HG03558 (cell line): ENCODE measurements around the gene INHBC.

ENCODE experiments used
- ATAC-seq: cut with Tn5 transposase; IDR thresholded peaks from one replicate; pipeline ENCODE4 v1.9.1; 2021; ENCODE audit warnings: moderate number of reproducible peaks; ENCODE audit not compliant: unreplicated experiment; ENCODE audit errors: extremely low read depth

INHBC gene

DNA sequence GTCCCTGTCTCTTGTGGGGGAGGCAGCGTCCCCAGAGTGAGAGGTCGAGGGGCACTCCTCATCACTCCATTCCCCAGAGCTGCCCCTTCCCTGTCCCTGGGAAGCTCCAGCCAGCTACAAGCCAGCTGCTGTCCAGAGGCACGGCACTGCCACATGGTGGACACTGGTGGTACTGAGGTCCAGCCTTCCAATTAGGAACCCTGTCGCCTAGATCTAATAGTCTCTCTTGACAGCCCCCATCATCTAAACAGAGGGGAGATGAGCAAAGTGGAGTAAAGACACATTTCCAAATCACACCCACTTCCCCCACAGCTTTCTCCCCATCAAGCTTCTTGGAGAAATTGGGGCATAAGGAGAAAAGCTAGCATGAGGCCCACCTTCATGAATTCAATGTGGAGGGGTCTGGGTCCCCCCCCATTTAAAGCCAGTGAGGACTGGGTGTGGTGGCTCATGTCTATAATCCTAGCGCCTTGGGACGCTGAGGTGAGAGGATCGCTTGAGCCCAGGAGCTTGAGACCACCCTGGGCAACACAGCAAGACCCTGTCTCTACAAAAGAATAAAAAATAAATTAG is 18.4 kb downstream of the INHBC start:
- ATAC-seq, result no peak

GRCh38 chr12:57454213-57454565 is 19.6 kb downstream of the INHBC start:
- ATAC-seq, result no peak

DNA sequence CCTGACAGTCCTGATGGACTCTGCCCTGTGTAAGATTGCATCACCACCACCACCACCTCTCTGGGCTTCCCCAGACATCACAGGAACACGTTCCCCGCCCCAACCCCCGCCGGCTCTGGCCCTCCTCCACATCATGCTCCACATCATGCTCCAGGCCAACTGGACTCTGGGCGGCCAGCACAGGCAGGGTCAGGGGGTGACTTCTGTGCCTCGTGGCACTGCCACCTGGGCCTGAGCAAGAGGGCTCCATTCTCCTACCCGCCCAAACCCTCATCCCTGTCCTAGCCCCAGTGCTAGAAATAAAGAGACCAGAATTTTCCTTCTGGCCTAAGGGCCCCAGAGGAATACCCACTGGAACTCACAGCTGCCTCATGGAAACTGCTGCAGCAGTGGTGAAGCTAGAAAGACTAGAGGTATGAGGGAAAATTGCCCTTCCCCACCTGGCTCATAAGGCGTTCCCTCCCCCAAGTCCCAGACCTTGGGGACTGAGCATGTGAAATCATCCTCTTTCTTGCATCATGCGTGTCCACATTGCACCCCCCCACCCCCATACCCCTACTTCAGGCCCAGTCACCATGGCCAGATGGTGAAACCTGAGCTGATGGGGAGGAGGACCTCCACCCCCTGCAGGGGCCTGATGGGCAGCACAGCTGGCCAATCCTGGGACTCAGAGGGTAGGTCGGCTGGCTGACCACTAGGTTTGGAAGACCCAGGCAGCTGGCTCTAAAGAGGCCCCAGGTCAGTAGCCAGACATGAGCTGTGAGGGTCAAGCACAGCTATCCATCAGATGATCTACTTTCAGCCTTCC is 20.2 kb downstream of the INHBC start, which contains the start of gene INHBE:
TSS of gene INHBE (plus strand) at position 742 of the 808 bp plus-strand sequence. CDS start 230 bp downstream, outside the sequence.
- ATAC-seq, result no peak

- no peak for ATAC-seq
Measured at GRCh38 chr12:57455374-57456144, 21.0 kb downstream of the INHBC start.

DNA sequence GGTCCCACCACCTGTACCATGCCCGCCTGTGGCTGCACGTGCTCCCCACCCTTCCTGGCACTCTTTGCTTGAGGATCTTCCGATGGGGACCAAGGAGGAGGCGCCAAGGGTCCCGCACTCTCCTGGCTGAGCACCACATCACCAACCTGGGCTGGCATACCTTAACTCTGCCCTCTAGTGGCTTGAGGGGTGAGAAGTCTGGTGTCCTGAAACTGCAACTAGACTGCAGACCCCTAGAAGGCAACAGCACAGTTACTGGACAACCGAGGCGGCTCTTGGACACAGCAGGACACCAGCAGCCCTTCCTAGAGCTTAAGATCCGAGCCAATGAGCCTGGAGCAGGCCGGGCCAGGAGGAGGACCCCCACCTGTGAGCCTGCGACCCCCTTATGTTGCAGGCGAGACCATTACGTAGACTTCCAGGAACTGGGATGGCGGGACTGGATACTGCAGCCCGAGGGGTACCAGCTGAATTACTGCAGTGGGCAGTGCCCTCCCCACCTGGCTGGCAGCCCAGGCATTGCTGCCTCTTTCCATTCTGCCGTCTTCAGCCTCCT is 21.6 kb downstream of the INHBC start:
- ATAC-seq, result no peak

GRCh38 chr12:57456737-57457490 is 22.3 kb downstream of the INHBC start:
- no peak for ATAC-seq

GRCh38 chr12:57458665-57459054 is 24.1 kb downstream of the INHBC start:
- no peak for ATAC-seq

DNA sequence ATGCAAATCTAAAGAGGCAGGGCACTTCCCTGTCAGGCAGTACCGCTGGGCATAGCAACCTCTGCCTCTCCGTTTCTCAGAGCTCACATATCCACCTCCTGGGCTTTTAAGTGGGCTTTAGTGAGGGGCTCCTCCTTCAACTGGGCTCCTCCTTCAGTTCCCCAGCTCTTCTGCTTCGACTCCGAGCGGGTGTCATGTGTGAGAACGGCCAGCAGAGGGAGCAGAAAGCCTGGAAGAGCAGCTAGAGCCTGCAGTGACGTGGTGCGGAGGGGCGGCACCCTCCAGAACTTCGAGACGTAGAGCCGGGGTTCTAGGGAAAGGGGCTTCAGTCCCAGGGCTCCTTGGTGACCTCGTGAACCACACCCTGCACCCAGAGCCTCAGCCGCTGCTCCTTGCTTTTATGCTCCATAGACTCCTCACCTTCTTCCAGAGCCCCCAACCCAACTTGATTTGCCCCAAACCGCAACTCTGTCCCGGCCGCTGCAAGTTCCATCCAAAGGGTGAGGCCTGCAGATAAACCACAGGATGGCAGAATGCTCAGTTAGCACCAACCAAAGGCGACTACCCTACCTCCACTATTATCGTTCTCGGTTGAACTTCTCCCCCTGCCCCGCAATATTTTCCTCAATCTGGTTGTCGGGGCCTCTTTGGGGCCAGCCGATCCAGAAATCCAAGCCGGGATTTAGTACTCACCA is 24.6 kb downstream of the INHBC start:
- peak; percentile 27 for ATAC-seq

DNA sequence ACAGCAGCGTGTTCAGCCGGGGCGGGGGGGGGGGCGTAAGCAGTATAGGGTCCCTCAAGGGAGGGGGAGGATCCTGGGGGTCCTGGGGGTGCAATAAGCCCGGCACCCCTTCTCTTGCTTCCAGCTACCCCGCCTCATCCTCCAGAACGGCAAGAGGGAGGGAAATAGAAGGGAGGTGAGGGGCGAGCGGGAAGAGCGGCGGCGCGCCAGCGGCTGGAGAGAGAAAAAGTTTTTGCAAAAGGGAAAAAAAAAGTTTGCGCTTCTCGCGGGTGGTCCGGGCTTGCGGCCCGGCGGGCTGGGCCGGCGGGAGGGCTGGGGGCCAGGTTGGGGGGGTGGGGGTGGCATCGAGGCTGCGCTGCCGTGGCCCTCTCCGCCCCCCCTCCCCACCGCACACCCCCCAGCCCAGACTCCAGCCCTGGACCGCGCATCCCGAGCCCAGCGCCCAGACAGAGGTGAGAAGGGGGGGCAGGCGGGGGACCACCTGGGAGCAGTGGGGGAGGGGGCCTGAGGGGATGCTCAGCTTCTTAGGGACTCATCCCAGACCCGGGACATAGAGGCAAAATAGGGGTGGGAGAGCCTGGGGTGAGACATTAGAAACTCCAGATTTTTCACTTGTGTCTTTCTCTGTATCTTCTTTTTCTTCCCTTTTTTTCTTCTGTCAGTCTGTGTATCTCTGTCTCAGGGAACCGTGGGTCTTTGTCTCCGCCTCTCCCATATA is 25.3 kb downstream of the INHBC start, which contains the start of gene GLI1:
TSS of gene GLI1 (plus strand) at position 36 of the 718 bp plus-strand sequence. CDS start 3,907 bp downstream, outside the sequence.
- ATAC-seq, result no peak

GRCh38 chr12:57460468-57460784 is 25.8 kb downstream of the INHBC start:
- ATAC-seq, result no peak

- no peak for ATAC-seq
Measured at GRCh38 chr12:57460841-57461275, 26.3 kb downstream of the INHBC start.

DNA sequence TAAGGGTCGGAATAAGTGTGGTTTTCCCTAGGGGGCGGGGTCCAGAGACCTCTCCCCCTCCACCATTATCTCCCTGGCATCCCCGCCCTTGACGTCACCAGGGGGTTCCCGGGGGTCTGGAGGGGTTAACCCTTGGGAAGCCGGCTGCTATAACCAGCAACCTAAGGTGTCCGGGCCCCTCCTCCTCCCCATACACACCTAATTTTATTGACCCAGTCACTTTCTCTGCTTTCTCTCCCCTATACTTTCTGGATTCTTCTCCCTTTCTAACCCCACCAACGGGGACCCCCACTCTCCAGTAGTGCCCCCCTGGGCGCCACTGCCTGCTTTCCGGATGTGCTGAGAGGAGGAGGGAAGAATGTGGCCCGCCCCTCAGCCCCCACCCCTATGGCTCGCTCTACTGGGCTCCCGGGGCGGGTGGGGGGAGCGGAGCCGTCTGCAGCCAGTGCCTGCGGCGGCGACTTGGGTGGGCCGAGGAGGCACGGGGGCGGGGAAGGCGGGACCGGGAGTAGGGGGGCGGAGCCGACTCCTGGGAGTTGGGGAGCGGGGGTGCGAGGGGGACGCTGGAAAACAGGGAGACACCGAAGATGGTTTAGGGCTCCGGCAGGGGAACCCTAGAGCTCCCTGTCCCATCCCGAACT is 26.8 kb downstream of the INHBC start:
- ATAC-seq, result no peak

- no peak for ATAC-seq
Measured at GRCh38 chr12:57461917-57462250, 27.3 kb downstream of the INHBC start.

DNA sequence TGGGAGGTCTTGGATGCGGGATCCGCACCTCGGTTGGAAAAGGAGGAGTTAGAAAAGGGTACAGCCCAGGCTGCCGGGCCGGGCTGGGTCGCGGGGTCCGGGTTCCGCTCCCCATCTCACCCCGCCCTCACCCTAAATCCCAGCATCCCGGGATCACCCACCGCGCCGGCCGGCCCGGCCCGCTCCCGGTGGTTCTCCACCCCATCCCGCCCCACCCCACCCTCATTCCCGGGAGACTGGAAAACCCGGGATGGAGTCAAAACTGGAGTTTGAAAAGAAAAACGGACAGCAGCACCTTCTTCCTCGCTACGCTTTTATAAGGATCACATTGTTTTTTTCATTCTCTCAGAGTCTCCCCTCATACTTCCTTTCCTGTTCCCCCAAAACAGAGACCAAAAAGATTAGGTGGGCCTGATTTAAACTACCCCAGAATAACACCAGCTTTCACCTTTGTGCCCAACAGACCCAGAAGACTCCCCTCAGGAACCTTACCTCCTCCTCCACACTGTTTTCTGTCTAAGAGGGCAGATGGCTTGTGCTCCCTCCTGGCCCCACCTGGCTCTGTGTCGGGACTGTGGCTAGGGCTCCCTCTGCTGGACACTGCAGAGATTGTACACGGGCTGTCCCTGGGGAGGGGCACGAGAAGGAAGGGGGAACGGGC is 27.8 kb downstream of the INHBC start:
- ATAC-seq, result peak; percentile 40

- no peak for ATAC-seq
Measured at GRCh38 chr12:57462912-57463253, 28.3 kb downstream of the INHBC start.

GRCh38 chr12:57464569-57464968 is 30.0 kb downstream of the INHBC start:
- ATAC-seq, result no peak

DNA sequence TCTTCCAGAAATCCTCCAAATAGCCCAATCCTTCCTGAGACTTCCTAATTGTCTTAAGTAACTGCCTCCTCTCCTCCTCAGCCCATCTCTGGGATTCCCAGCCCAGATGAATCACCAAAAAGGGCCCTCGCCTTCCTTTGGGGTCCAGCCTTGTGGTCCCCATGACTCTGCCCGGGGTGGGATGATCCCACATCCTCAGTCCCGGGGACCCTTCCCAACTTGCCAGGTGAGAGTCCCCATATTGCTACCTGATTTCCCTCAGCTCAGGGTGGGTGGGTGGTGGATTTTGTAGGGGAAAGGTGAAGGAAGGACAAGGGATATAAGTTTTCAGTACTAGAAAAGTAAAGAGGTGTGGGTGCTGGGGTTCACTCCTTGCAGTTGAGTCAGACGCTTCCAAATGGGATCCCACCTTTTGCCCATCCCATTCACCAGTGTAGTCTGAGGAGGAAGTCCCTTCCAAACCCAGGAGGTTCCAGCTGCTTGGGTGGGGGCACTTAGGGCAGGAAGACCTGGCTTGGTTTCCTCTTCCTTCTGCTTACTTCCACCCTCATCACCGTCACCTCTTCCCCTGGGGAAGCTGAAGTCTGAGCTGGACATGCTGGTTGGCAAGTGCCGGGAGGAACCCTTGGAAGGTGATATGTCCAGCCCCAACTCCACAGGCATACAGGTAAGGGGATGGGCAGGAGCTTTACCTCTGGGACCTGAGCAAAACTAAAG is 30.6 kb downstream of the INHBC start:
- no peak for ATAC-seq
